ENCODE data around the gene SMYD3. TPM values are rescaled to one million over a fixed set of nuclear protein-coding genes. Genes with fewer than 3 reads are reported as not detected.

Gene SMYD3
- total RNA-seq, 1 experiment from 2014 or later, result 17.4 TPM

DNA sequence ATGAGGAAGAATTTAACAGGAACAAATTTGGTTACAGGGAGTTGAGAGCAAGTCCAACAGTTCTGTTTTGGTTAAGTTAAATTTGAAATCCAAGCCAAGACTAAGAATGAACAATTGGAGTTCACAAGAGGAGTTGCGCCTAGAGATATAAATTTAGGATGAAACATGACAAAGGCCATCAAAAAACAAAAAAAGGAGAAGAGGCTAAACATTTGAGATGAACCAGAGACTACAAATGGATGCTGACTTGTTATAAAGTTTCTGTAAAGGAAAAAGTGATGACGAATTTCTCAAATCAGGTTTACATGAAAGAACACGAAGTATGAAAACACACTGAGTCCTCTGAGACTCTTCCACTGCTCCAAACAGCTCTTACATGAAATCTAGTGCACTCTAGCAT lies 575.6 kb downstream of the SMYD3 start:
- Histone ChIP-seq H3K36me3 (ENCODE audit: control insufficient read depth, insufficient read depth, low read length) (no peaks in the 10 kb centered on the region), H3K27me3 (ENCODE audit: control insufficient read depth, insufficient read depth, low read length) (no peaks in the 10 kb centered on the region), H3K4me1 (ENCODE audit: control insufficient read depth, insufficient read depth, low read length) (no peaks in the 10 kb centered on the region), H3K27ac (ENCODE audit: low read length) (no peak overlapping the region), H3K4me3 (ENCODE audit: low read depth in 2 of 2, low read length in 2 of 2) (no peak overlapping the region), H3K9me3 (ENCODE audit: control insufficient read depth, insufficient read depth, low read depth, low read length) (no peaks in the 10 kb centered on the region)
- ChIA-PET POLR2A (no interaction called here), CTCF (no interaction called here)
- in situ Hi-C loops (cut with HindIII; ENCODE audit: low pct_unique_long_range_greater_than_20kb, low sequenced_read_pairs) (no loop called here), intact Hi-C loops (cut with micrococcal nuclease; ENCODE audit: unreplicated experiment) (no loop called here)
- no peak for ATAC-seq
- no TSS peak for BruUV-seq (replicated peaks)
- TF ChIP-seq POLR2AphosphoS5 (IDR thresholded peaks at IDR 0.05; ENCODE audit: low read depth, low read length) (no peak), TCF7L2 (IDR thresholded peaks at IDR 0.05; ENCODE audit: low read depth, low read length) (no peak), SIN3A (IDR thresholded peaks at IDR 0.05; ENCODE audit: borderline replicate concordance, insufficient read depth, low read depth, low read length) (no peak), CTCF (IDR thresholded peaks at IDR 0.05) (no peak), REST (IDR thresholded peaks at IDR 0.05; ENCODE audit: insufficient read depth in 1 of 2, low read depth in 2 of 2, low read length in 1 of 2) (no peak)
- no peak for DNase-seq (ENCODE audit: low read depth, low spot score)

DNA sequence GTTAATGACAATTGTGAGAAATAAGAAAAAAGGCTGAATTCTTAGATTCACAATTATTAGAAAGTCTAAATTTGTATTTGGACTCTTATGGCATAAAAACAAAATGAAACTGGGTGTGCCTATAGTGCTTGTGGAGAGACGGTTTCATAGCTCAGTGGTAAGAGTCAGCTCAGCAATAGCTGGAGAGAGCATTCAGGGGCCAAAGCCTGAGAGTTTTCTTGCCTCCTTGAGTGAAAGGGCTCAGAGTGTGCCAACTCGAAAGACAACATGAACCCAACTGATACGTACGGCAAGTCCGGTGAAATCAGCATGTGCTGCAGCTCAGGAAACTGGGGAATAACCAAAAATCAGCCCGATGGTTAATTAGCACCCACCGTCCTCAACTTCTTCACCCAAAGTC lies 577.9 kb downstream of the SMYD3 start:
- TF ChIP-seq SIN3A (IDR thresholded peaks at IDR 0.05; ENCODE audit: borderline replicate concordance, insufficient read depth, low read depth, low read length) (no peak), CTCF (IDR thresholded peaks at IDR 0.05) (no peak), POLR2AphosphoS5 (IDR thresholded peaks at IDR 0.05; ENCODE audit: low read depth, low read length) (no peak)
- POLR2A ChIA-PET, result no interaction called here
- CTCF ChIA-PET, result no interaction called here
- Histone ChIP-seq H3K4me1 (ENCODE audit: control insufficient read depth, insufficient read depth, low read length) (no peaks in the 10 kb centered on the region), H3K9me3 (ENCODE audit: control insufficient read depth, insufficient read depth, low read depth, low read length) (no peaks in the 10 kb centered on the region), H3K27ac (ENCODE audit: low read length) (no peak overlapping the region), H3K27me3 (ENCODE audit: control insufficient read depth, insufficient read depth, low read length) (no peaks in the 10 kb centered on the region), H3K36me3 (ENCODE audit: control insufficient read depth, insufficient read depth, low read length) (no peaks in the 10 kb centered on the region), H3K4me3 (ENCODE audit: low read depth in 2 of 2, low read length in 2 of 2) (no peak overlapping the region)
- in situ Hi-C loops (cut with HindIII; ENCODE audit: low pct_unique_long_range_greater_than_20kb, low sequenced_read_pairs), result no loop called here
- ATAC-seq, result no peak
- BruUV-seq (replicated peaks), result no TSS peak
- intact Hi-C loops (cut with micrococcal nuclease; ENCODE audit: unreplicated experiment), result no loop called here
- DNase-seq (ENCODE audit: low read depth, low spot score), result no peak

- no TSS peak for BruUV-seq (replicated peaks)
- POLR2A ChIA-PET, result no interaction called here
- H3K27ac ChIP-seq (ENCODE audit: low read length), result no peak overlapping the region
- CTCF ChIA-PET, result no interaction called here
- no peak overlapping the region for H3K4me3 ChIP-seq (ENCODE audit: low read depth in 2 of 2, low read length in 2 of 2)
- in situ Hi-C loops (cut with HindIII; ENCODE audit: low pct_unique_long_range_greater_than_20kb, low sequenced_read_pairs) (no loop called here), intact Hi-C loops (cut with micrococcal nuclease; ENCODE audit: unreplicated experiment) (no loop called here)
- H3K27me3 ChIP-seq (ENCODE audit: control insufficient read depth, insufficient read depth, low read length), result no peaks in the 10 kb centered on the region
- no peaks in the 10 kb centered on the region for H3K36me3 ChIP-seq (ENCODE audit: control insufficient read depth, insufficient read depth, low read length)
- no peaks in the 10 kb centered on the region for H3K9me3 ChIP-seq (ENCODE audit: control insufficient read depth, insufficient read depth, low read depth, low read length)
- TF ChIP-seq REST (IDR thresholded peaks at IDR 0.05; ENCODE audit: insufficient read depth in 1 of 2, low read depth in 2 of 2, low read length in 1 of 2), result no peak
- H3K4me1 ChIP-seq (ENCODE audit: control insufficient read depth, insufficient read depth, low read length), result no peaks in the 10 kb centered on the region
- no peak for DNase-seq (ENCODE audit: low read depth, low spot score)
- no peak for ATAC-seq
Observed at GRCh38 chr1:245926888-245927287, 580.2 kb downstream of the SMYD3 start.

Measured in Panc1 (cell line).